Tibial nerve (tissue), 4 donors: ENCODE data around the gene TP73. TPM values are rescaled to one million over a fixed set of nuclear protein-coding genes. Genes with fewer than 3 reads are reported as not detected.

Experiments used
- DNase-seq, 2 donors: peaks; one replicate each; pipeline ENCODE4 v3.0.0-alpha.2; 2019; ENCODE audit warnings: low spot score in 2 of 2
- H3K27ac ChIP-seq, 4 donors: fragments of 200-600 bp; sonication (generic) in 3 of 4; one replicate each; pipeline ENCODE4 v1.5.1; 2017 to 2019; ENCODE audit warnings: mild to moderate bottlenecking in 1 of 4
- H3K27me3 ChIP-seq, 2 donors: fragments of 200-600 bp; sonication (generic) in 1 of 2; one replicate each; pipeline versions ENCODE4 v1.5.1 to v1.6.0; 2017 to 2019
- H3K36me3 ChIP-seq, 3 donors: fragments of 200-600 bp; sonication (generic); one replicate each; pipeline ENCODE4 v1.5.1; 2018 to 2019
- H3K4me1 ChIP-seq, 4 donors: fragments of 200-600 bp; sonication (generic) in 3 of 4; one replicate each; pipeline ENCODE4 v1.5.1; 2017 to 2019
- H3K4me3 ChIP-seq, 4 donors: fragments of 200-600 bp; sonication (generic) in 3 of 4; one replicate each; pipeline ENCODE4 v1.5.1; 2017 to 2019; ENCODE audit warnings: mild to moderate bottlenecking in 1 of 4, moderate library complexity in 1 of 4
- H3K9me3 ChIP-seq, 4 donors: fragments of 200-600 bp; sonication (generic) in 3 of 4; one replicate each; pipeline ENCODE4 v1.5.1; 2017 to 2019
- EP300 ChIP-seq, 2 donors: sonication (generic); formaldehyde crosslinking; IDR thresholded peaks; one replicate each; pipeline ENCODE4 v1.6.1; 2017; ENCODE audit warnings: antibody characterized with exemption in 2 of 2, mild to moderate bottlenecking in 1 of 2
- POLR2A ChIP-seq, 2 donors: fragments of 450-650 bp; IDR thresholded peaks; one replicate each; pipeline ENCODE4 v1.6.1; 2017; ENCODE audit warnings: antibody characterized with exemption in 2 of 2, mild to moderate bottlenecking in 2 of 2, moderate library complexity in 2 of 2
- WGBS, 2 donors: methylation state at CpG; one replicate each; pipeline ENCODE4 v1.1.5; 2018; 5-methylcytosine and 5-hydroxymethylcytosine counted together
- total RNA-seq, 4 donors: library from RNA; depleted of rRNA; stranded (reverse); fragments of >200 nt; gene quantifications; one replicate each; pipeline ENCODE4 v1.1.0, GENCODE V29; 2016
- TF ChIP-seq, protein P1 (sequence below), 5 experiments: fragments of 200-600 bp in 3 of 5; fragments of 450-650 bp in 2 of 5; sonication (generic) in 3 of 5; IDR thresholded peaks; one replicate each; pipeline ENCODE4 v1.5.1; 2016 to 2019; ENCODE audit warnings: antibody characterized with exemption in 5 of 5, mild to moderate bottlenecking in 3 of 5, moderate library complexity in 2 of 5

TP73 gene
- under 1 TPM in 1 of 4 donors, not detected in 3; 0.30 TPM for total RNA-seq

DNA sequence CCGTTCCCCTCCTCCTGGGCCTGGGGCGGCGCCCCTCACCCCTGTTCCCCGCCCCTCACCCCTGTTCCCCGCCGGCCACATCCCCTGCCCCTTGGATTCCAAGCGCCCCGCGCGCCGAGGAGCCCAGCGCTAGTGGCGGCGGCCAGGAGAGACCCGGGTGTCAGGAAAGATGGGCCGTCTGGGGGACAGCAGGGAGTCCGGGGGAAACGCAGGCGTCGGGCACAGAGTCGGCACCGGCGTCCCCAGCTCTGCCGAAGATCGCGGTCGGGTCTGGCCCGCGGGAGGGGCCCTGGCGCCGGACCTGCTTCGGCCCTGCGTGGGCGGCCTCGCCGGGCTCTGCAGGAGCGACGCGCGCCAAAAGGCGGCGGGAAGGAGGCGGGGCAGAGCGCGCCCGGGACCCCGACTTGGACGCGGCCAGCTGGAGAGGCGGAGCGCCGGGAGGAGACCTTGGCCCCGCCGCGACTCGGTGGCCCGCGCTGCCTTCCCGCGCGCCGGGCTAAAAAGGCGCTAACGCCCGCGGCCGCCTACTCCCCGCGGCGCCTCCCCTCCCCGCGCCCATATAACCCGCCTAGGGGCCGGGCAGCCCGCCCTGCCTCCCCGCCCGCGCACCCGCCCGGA is at the start of gene TP73:
TSS of gene TP73 (plus strand) at position 587 of the 618 bp plus-strand sequence. CDS start 29,850 bp downstream, outside the sequence.
- Histone ChIP-seq H3K9me3 (no peaks in the 10 kb centered on the region), H3K36me3 (peaks cover 0 to 5% (median 0%) of the 10 kb centered on the region in 3 donors), H3K4me1 (peaks cover 0 to 48% (median 21%) of the 10 kb centered on the region in 4 donors), H3K4me3 (peak within 1 kb of the TSS in 3 of 4 donors; percentile 1 to 45 (median 17)), H3K27me3 (peaks cover 5 to 57% of the 10 kb centered on the region in 2 donors), H3K27ac (no peak within 1 kb of the TSS)
- DNase-seq = no peak
- 2% methylated on average over 12 of the region's 80 CpGs; no CpG with 5 or more reads in 1 of the 2 donors for WGBS, 2 donors
- TF ChIP-seq POLR2A (IDR thresholded peaks at IDR 0.05) (no peak), EP300 (IDR thresholded peaks at IDR 0.05) (no peak)
- TF ChIP-seq, protein P1, sequence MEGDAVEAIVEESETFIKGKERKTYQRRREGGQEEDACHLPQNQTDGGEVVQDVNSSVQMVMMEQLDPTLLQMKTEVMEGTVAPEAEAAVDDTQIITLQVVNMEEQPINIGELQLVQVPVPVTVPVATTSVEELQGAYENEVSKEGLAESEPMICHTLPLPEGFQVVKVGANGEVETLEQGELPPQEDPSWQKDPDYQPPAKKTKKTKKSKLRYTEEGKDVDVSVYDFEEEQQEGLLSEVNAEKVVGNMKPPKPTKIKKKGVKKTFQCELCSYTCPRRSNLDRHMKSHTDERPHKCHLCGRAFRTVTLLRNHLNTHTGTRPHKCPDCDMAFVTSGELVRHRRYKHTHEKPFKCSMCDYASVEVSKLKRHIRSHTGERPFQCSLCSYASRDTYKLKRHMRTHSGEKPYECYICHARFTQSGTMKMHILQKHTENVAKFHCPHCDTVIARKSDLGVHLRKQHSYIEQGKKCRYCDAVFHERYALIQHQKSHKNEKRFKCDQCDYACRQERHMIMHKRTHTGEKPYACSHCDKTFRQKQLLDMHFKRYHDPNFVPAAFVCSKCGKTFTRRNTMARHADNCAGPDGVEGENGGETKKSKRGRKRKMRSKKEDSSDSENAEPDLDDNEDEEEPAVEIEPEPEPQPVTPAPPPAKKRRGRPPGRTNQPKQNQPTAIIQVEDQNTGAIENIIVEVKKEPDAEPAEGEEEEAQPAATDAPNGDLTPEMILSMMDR (IDR thresholded peaks at IDR 0.05) = no peak

DNA sequence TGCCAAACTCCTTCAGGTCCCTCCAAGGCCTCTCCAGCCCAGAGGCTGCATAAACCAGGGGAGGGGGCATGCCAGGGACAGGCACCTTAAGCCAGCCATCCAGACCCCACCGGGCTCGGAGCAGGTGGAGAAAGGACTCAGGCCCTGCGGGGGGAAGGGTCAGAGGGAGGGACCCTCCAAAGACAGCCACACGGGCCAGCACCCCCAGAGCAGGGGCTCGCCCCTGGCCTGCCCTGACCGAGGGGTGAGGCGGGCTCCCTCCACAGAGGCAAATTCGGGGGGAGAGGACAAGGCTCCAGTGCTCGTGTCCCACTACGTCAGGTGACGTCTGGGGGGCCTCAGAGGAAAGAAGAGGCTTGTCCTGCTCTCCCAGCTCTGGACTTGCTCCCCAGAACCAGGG is 49.2 kb upstream of the TP73 start:
- Histone ChIP-seq H3K4me3 (no peak overlapping the region), H3K27ac (no peak overlapping the region), H3K9me3 (no peaks in the 10 kb centered on the region), H3K27me3 (no peaks in the 10 kb centered on the region), H3K36me3 (no peaks in the 10 kb centered on the region), H3K4me1 (peaks cover 0 to 15% (median 9%) of the 10 kb centered on the region in 4 donors)
- 87 to 94% methylated on average over 10 to 11 of the region's 11 CpGs for WGBS, 2 donors
- DNase-seq = no peak
- TF ChIP-seq POLR2A (IDR thresholded peaks at IDR 0.05) = no peak
- TF ChIP-seq, protein P1 (IDR thresholded peaks at IDR 0.05) = no peak
- TF ChIP-seq EP300 (IDR thresholded peaks at IDR 0.05) = no peak

DNA sequence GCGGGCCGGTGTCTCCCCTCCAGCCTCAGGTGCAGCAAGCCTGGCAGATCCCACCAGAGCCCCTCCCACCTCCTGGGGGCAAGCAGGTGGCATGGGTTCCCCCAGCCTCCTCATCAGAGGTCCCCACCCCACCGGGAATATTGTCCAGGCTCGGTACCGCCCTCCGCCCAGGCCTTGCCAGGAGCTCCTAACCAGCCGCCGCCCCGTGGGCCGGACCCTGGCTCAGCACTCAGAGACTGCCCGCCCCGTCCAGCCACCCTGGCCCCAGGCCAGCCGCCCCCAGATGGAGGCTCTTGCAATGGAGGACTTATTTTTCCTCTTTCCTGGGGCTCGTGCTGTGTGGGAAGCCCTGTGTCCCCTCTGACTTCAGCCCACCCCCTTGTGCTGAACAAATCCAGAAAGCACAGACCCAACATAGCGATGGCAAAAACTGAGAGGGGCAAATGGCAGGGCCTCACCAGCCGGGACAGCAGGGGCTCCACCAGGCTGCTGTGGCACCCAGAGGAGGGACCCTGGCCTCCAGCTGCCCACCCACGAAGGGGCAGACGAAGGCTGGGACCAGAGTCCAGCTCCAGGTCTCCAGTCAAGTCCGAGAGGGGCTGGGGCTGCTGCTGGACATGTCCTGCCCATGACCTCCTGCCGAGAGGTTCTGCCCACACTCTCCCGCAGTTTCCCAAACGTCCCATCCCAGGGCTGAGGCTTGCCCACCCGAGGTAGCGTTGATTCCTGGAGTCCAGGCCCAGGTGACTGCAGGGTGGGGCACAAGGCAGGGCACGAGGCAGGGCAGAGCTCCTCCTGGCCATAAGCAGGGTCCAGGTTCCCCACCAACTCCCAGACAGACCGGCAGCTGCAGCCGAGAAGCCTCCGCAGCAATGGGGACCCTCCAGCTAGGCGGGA is 48.5 kb upstream of the TP73 start:
- no peak overlapping the region for H3K27ac ChIP-seq
- no peak for TF ChIP-seq EP300 (IDR thresholded peaks at IDR 0.05)
- TF ChIP-seq, protein P1 (IDR thresholded peaks at IDR 0.05) = no peak
- no peak for TF ChIP-seq POLR2A (IDR thresholded peaks at IDR 0.05)
- H3K36me3 ChIP-seq = no peaks in the 10 kb centered on the region
- no peaks in the 10 kb centered on the region for H3K27me3 ChIP-seq
- WGBS, 2 donors = 57 to 75% methylated on average over 21 to 26 of the region's 29 CpGs
- H3K4me1 ChIP-seq = peaks cover 0 to 8% (median 2%) of the 10 kb centered on the region in 4 donors
- H3K4me3 ChIP-seq = no peak overlapping the region
- no peaks in the 10 kb centered on the region for H3K9me3 ChIP-seq
- DNase-seq = no peak

DNA sequence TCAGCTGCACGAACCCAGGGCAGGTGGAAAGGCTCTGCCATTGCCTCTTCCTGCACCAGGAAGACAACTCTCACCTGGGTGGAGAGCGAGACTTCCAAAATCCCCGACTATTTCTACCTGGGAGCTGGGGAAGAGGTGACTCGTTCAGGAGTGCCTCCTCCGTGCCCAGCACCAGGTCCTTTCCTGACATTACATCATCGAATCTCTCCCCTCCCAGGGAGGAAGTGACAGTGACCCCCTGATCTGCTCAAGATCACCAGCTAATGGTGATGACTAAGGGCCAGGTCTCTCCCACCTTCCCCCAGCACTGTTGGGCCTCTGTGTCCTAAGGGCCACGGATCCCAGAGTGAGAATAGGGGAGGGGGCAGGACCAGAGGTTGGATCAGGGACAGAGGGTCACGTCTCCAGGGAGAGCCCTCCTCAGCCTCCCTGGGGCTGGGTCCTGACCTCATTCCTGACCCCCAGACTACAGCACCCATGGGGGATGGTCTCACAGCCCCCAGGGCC is 47.8 kb upstream of the TP73 start:
- 82 to 89% methylated on average over 7 to 8 of the region's 8 CpGs for WGBS, 2 donors
- Histone ChIP-seq H3K27me3 (peaks cover 0 to 4% of the 10 kb centered on the region in 2 donors), H3K4me3 (no peak overlapping the region), H3K36me3 (no peaks in the 10 kb centered on the region), H3K27ac (no peak overlapping the region), H3K9me3 (no peaks in the 10 kb centered on the region), H3K4me1 (peaks cover 0 to 4% (median 0%) of the 10 kb centered on the region in 4 donors)
- DNase-seq = no peak
- TF ChIP-seq, protein P1 (IDR thresholded peaks at IDR 0.05) = no peak
- TF ChIP-seq POLR2A (IDR thresholded peaks at IDR 0.05) = no peak
- no peak for TF ChIP-seq EP300 (IDR thresholded peaks at IDR 0.05)
